Sigmoid colon (tissue), 7 donors: Measurements from ENCODE around the gene TDRD6. TPM values are rescaled to one million over a fixed set of nuclear protein-coding genes. Genes with fewer than 3 reads are reported as not detected.

Experiments used
- DNase-seq: peaks from one replicate; pipeline ENCODE4 v3.0.0-alpha.2; 2019
- H3K27ac ChIP-seq, 4 donors: fragments of 200-600 bp; sonication (generic); one replicate each; pipeline ENCODE4 v1.5.1; 2016 to 2019; ENCODE audit warnings: mild to moderate bottlenecking in 1 of 4
- H3K27me3 ChIP-seq, 3 donors: fragments of 200-600 bp; sonication (generic); one replicate each; pipeline ENCODE4 v1.5.1; 2019; ENCODE audit warnings: mild to moderate bottlenecking in 1 of 3
- H3K36me3 ChIP-seq, 4 donors: fragments of 200-600 bp; sonication (generic); one replicate each; pipeline ENCODE4 v1.5.1; 2016 to 2019
- H3K4me1 ChIP-seq, 4 donors: fragments of 200-600 bp; sonication (generic); one replicate each; pipeline ENCODE4 v1.5.1; 2017 to 2019
- H3K4me3 ChIP-seq, 4 donors: fragments of 200-600 bp; sonication (generic); one replicate each; pipeline ENCODE4 v1.5.1; 2017 to 2019; ENCODE audit warnings: mild to moderate bottlenecking in 2 of 4, moderate library complexity in 1 of 4
- H3K9me3 ChIP-seq, 4 donors: fragments of 200-600 bp in 3 of 4; sonication (generic) in 3 of 4; one replicate each; pipeline versions ENCODE4 v1.5.1 to v1.6.1; 2013 to 2019
- CTCF ChIP-seq, 4 experiments: fragments of 450-650 bp in 3 of 4; fragments of 200-600 bp in 1 of 4; IDR thresholded peaks; one replicate each; pipeline ENCODE4 v1.5.1; 2016 to 2019; ENCODE audit warnings: antibody characterized with exemption in 4 of 4, mild to moderate bottlenecking in 3 of 4, moderate library complexity in 2 of 4
- EP300 ChIP-seq, 4 donors: sonication (generic); formaldehyde crosslinking; IDR thresholded peaks; one replicate each; pipeline ENCODE4 v1.6.1; 2017; ENCODE audit warnings: antibody characterized with exemption in 4 of 4
- POLR2A ChIP-seq, 2 donors: fragments of 450-650 bp; IDR thresholded peaks; one replicate each; pipeline ENCODE4 v1.6.1; 2016; ENCODE audit warnings: antibody characterized with exemption in 2 of 2, mild to moderate bottlenecking in 2 of 2, moderate library complexity in 2 of 2
- POLR2AphosphoS5 ChIP-seq, 4 donors: sonication (generic); formaldehyde crosslinking; IDR thresholded peaks; one replicate each; pipeline ENCODE4 v1.6.1; 2017; ENCODE audit warnings: antibody characterized with exemption in 4 of 4
- WGBS, 2 donors: extraction: QIAGEN DNeasy Blood & Tissue Kit; methylation state at CpG; one replicate each; pipeline ENCODE4 v1.1.7; 2013; 5-methylcytosine and 5-hydroxymethylcytosine counted together
- intact Hi-C: fragments of 100-400 bp; cut with DNase I; formaldehyde crosslinking; loops from one replicate; pipeline ENCODE4 v1.15.1; 2023
- polyA plus RNA-seq, 3 donors: library from polyadenylated mRNA; stranded (reverse); fragments of 200-250 nt; gene quantifications; one replicate each; pipeline ENCODE4 v1.2.3, GENCODE V29; 2013
- total RNA-seq, 4 donors: library from RNA; depleted of rRNA; stranded (reverse); fragments of >200 nt; gene quantifications; one replicate each; pipeline ENCODE4 v1.1.0, GENCODE V29; 2016
- donor health status: healthy with polysubstance abuse.
- donor health status: Bipolar disorder and iron deficiency.
- donor health status: healthy.

The TDRD6 gene
- total and polyA plus RNA-seq, 7 donors: under 0.01 to 1.9 (median 0.72) TPM; not detected in 1

DNA sequence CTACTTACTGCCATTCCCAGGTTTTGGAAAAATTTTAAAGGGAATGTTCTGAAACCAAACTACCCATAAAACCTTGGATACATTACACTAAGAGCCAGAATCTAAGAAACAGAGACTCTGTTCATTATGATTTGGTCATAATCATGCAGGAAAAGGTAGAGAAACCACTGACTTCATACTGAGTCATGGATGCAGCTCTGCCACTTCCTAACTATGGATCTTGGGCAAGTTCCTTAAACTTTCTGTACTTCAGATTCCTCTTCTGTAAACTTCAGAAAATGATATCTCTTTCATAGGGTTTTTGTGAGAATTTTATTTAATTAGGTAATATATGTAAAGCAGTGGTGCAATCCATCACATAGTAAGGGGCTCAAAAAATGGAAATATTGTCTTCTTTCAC lies 27.5 kb downstream of the TDRD6 start:
- intact Hi-C loops: no loop called here
- Histone ChIP-seq H3K36me3 (no peaks in the 10 kb centered on the region), H3K9me3 (no peaks in the 10 kb centered on the region), H3K4me3 (no peak overlapping the region), H3K27ac (no peak overlapping the region), H3K4me1 (no peaks in the 10 kb centered on the region), H3K27me3 (no peaks in the 10 kb centered on the region)
- DNase-seq: no peak
- no peak for TF ChIP-seq POLR2AphosphoS5 (IDR thresholded peaks at IDR 0.05)
- no peak for TF ChIP-seq POLR2A (IDR thresholded peaks at IDR 0.05)
- TF ChIP-seq EP300 (IDR thresholded peaks at IDR 0.05): no peak
- TF ChIP-seq CTCF (IDR thresholded peaks at IDR 0.05): no peak

- WGBS, 2 donors: 5 to 70% methylated on average over 1 of the region's 1 CpG
- intact Hi-C loops: no loop called here
These were observed 31.4 kb downstream of the TDRD6 start for GRCh38 chr6:46719099-46719498.

GRCh38 chr6:46720401-46720800 lies 32.7 kb downstream of the TDRD6 start:
- H3K36me3 ChIP-seq: no peaks in the 10 kb centered on the region
- intact Hi-C loops: no loop called here
- H3K4me3 ChIP-seq: no peak overlapping the region
- no peak overlapping the region for H3K27ac ChIP-seq
- no peaks in the 10 kb centered on the region for H3K27me3 ChIP-seq
- TF ChIP-seq CTCF (IDR thresholded peaks at IDR 0.05) (no peak), POLR2AphosphoS5 (IDR thresholded peaks at IDR 0.05) (no peak), EP300 (IDR thresholded peaks at IDR 0.05) (no peak), POLR2A (IDR thresholded peaks at IDR 0.05) (no peak)
- WGBS, 2 donors: 85 to 94% methylated on average over 1 of the region's 1 CpG
- no peaks in the 10 kb centered on the region for H3K9me3 ChIP-seq
- DNase-seq: no peak
- no peaks in the 10 kb centered on the region for H3K4me1 ChIP-seq

More at GRCh38 chr6:46719099-46719498, 31.4 kb downstream of the TDRD6 start:
- TF ChIP-seq POLR2AphosphoS5 (IDR thresholded peaks at IDR 0.05) (no peak), CTCF (IDR thresholded peaks at IDR 0.05) (no peak)
- Histone ChIP-seq H3K9me3 (no peaks in the 10 kb centered on the region), H3K27me3 (no peaks in the 10 kb centered on the region), H3K4me3 (no peak overlapping the region), H3K4me1 (no peaks in the 10 kb centered on the region), H3K27ac (no peak overlapping the region), H3K36me3 (no peaks in the 10 kb centered on the region)
- DNase-seq: no peak

- DNase-seq: no peak
- Histone ChIP-seq H3K9me3 (no peaks in the 10 kb centered on the region), H3K36me3 (no peaks in the 10 kb centered on the region), H3K27ac (no peak overlapping the region), H3K4me3 (no peak overlapping the region), H3K27me3 (peaks cover 0 to 9% (median 2%) of the 10 kb centered on the region in 3 donors), H3K4me1 (peaks cover 0 to 5% (median 1%) of the 10 kb centered on the region in 4 donors)
- no peak for TF ChIP-seq CTCF (IDR thresholded peaks at IDR 0.05)
- TF ChIP-seq EP300 (IDR thresholded peaks at IDR 0.05): no peak
- no peak for TF ChIP-seq POLR2A (IDR thresholded peaks at IDR 0.05)
- 84 to 88% methylated on average over 1 of the region's 1 CpG for WGBS, 2 donors
- intact Hi-C loops: no loop called here
These were observed 42.2 kb downstream of the TDRD6 start for GRCh38 chr6:46729787-46730326.

GRCh38 chr6:46730921-46731461 lies 43.3 kb downstream of the TDRD6 start:
- Histone ChIP-seq H3K27ac (no peak overlapping the region), H3K27me3 (peaks cover 0 to 21% (median 12%) of the 10 kb centered on the region in 3 donors), H3K4me1 (peaks cover 0 to 14% (median 11%) of the 10 kb centered on the region in 4 donors), H3K9me3 (no peaks in the 10 kb centered on the region), H3K36me3 (no peaks in the 10 kb centered on the region), H3K4me3 (no peak overlapping the region)
- intact Hi-C loops: no loop called here
- WGBS, 2 donors: 42 to 60% methylated on average over 4 of the region's 4 CpGs
- TF ChIP-seq EP300 (IDR thresholded peaks at IDR 0.05) (no peak), POLR2AphosphoS5 (IDR thresholded peaks at IDR 0.05) (no peak), POLR2A (IDR thresholded peaks at IDR 0.05) (no peak), CTCF (IDR thresholded peaks at IDR 0.05) (no peak)
- DNase-seq: no peak
